HTERT RPE-1 (cell line): ENCODE results near the gene ERMN.

Experiments used
- in situ Hi-C: fragments of 300-500 bp; cut with MboI; formaldehyde crosslinking; loops from 4 replicates; pipeline ENCODE4 v1.14.3; 2020; ENCODE audit warnings: low sequenced_read_pairs

The ERMN gene

GRCh38 chr2:157333304-157334047 lies 7.9 kb upstream of the ERMN start:
- in situ Hi-C loops = no loop called here

GRCh38 chr2:157329524-157329923 lies 3.9 kb upstream of the ERMN start:
- in situ Hi-C loops = no loop called here

GRCh38 chr2:157327621-157328500 lies 2.2 kb upstream of the ERMN start:
- in situ Hi-C loops = no loop called here

DNA sequence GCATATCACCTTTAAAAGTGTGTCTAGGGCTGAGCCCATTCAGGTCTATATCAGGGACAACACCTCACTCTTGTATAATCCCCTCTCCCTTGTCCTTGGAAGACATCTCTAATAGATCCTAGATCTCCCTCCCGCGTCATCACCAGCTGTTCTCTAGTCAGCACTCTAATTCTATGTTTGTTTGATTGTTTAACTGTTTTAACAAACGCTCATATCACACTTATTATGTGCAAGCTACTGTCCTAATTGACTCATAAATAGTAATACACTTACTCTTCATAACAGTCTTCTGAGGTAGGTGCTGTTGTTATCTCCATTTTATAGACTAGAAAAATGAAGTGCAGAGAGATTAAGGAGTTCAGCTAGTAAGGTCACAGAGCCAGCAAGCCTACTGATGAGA lies 1.6 kb upstream of the ERMN start:
- in situ Hi-C loops = no loop called here

DNA sequence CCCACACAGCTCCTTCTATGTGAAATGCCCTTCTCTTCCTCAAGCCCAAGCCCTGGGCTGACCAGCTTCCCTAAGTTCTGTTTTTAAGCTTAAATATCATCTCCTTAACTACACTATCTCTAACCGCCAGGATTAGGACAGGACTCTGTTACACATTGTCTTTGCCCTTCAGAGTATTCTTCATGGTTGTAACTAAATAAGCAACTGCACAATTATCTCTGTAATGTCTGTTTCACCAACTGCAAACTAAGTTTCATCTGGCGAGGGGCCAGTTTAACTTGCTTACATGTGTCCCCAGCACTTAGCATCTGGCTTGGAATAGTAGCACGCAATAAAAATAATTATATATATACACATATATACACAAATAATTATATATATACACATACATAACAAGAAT lies 1.1 kb upstream of the ERMN start:
- in situ Hi-C loops = no loop called here

- in situ Hi-C loops = no loop called here
Measured at GRCh38 chr2:157324331-157324843, 1.2 kb downstream of the ERMN start.

DNA sequence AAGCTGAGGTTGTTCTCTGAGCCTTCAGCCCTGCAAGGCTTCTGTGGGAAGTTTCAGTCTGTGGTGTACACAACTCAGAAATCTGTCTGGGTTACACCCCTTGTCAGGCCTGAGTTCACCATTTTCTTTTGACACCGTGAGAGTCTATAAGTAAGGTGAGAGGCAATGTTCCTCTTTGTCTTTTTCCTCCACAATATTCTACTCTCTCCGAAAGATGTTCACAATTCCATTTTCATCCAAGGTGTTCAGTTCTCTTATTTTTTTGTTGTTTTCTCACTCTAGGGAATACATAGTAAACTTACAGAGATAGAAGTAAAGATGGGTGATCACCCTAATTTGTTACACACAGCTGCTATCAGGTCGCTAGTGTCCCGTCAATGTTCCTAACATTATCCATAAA lies 3.2 kb downstream of the ERMN start:
- in situ Hi-C loops = no loop called here

- in situ Hi-C loops = no loop called here
Measured at GRCh38 chr2:157321466-157321865, 4.2 kb downstream of the ERMN start.

DNA sequence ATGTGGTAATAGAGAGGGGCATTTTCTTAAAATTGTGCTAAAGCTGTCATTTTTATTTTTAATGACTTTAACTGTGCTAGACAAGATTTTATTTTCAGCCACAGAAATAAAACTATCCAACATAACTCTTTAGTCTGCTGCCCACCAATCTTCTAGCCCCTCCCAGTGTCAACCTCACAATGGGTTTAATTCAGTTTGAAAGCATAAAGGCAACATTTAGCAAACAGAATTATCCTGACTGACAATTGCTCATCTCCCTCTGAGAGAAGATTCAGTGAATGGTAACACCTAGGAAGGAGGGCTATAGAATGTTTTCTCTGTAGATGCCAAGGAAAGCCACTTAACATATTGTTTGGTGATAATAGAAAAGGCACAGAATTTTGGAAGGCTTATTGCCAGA lies 5.2 kb downstream of the ERMN start:
- in situ Hi-C loops = no loop called here

DNA sequence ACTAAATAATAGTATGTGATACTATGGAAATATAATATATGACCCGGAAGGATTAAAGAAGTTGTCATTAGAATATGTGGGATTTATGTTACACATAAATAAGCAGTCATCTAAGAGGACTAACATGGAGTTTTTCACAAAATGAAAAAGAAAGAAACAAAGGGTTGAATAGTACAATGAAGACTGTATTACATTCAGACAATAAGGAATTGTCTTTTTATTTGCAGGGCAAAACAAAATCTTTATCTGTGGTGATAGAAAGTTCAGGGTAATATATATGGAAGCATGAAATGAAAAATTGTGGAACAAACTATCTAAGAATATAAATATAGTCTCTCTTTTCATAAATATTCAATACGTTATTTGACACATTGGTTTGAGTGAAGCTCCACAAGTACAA lies 5.8 kb downstream of the ERMN start:
- in situ Hi-C loops = no loop called here

GRCh38 chr2:157318884-157319283 lies 6.7 kb downstream of the ERMN start:
- in situ Hi-C loops = no loop called here

DNA sequence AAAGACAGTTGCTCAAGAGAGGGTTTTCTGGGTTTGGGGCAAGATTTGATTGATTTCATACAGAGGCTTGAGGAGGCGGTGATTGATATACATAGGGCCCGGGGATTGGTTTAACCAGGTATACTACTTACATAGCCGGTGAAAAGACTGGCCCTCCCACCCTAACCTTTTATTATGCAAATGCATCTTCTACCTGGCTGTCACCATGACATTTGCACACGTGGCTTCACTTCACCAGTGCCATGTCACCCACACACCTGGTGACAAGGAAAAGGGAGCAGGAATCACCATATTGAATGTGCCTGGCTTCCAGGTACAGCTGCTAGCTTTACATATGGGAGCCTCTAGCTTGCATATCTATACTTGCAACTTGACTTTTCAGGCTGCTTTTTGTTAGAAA lies 9.7 kb downstream of the ERMN start:
- in situ Hi-C loops = no loop called here

DNA sequence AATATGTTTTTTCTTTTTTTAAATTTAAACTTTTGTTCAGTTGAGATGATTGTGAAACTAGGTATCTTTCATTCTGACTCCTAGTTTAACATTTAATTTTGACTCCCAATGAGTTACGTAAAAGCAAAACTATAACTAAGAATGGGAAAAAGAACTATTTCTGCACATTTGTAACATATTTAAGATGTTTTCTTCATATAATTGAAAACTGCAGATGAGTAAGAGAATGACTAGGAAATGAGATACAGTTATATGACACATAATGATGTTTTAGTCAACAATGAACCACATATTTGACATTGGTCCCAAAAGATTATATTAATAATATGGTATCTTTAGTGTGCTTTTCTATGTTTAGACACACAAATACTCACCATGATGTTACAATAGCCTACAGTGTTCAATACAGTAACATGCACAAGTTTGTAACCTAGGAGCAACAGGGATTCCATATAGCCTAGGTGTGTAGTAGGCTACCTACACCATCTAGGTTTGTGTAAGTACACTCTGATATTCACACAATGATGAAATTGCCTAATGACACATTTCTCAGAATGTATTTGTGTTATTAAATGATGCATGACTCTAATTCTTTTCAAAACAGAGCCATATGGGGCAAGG lies 12.6 kb downstream of the ERMN start:
- in situ Hi-C loops = no loop called here

- in situ Hi-C loops = no loop called here
Measured at GRCh38 chr2:157311706-157312105, 13.9 kb downstream of the ERMN start.

- in situ Hi-C loops = no loop called here
Measured at GRCh38 chr2:157309878-157310277, 15.7 kb downstream of the ERMN start.

DNA sequence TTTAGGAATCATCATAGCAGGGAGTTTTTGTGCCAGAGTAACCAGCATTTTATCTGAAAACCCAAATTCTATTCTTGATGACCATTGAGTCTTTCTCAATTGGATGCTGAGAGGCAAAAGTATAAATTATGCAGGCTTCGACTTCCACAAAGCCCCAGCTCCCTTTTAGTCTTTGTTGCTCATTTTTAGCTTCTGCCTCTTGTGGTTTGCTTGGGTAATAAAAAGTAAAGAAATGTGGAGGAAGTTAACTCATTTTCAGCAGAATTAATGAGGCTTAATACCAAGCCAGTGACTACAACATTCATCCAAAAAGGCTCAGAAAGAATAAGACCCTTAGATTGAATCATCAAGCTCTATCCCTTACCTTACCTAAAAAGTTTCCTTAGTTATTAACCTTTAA lies 18.6 kb downstream of the ERMN start:
- in situ Hi-C loops = no loop called here

GRCh38 chr2:157305723-157306110 lies 19.9 kb downstream of the ERMN start:
- in situ Hi-C loops = no loop called here

- in situ Hi-C loops = no loop called here
Measured at GRCh38 chr2:157304811-157305722, 20.6 kb downstream of the ERMN start.

- in situ Hi-C loops = no loop called here
Measured at GRCh38 chr2:157303612-157304011, 22.0 kb downstream of the ERMN start.

DNA sequence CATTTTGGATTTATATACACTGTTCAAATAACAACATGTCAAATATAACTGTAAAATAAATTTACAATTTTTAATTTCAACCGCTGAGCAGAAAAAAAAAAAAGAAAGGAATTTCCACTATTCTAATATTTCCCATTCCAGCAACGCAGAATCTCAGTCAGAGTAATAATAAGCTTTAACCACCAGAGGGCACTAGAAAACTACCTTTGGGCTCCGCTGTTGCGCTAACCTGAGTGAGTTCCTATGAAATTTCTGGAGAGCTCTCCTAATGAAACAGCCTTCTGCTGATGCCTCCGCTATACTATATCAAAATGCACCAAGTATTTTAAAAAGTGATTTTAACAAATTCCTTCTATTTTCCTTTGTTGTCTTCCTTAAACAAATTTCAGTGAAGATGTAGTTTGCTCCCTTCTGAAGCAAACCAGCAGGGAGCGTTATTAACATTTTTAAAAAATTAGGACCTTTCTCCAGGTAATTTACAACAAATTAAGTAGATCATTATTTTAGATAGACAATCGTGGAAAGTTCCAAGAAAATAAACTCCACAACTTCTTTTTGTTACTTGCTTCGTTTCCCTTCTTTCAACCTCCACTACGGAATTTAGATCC lies 23.0 kb downstream of the ERMN start:
- in situ Hi-C loops = no loop called here
